ENCODE data around the gene ETFA.
"Not testable (repeated sequence)": the region's sequence is repeated elsewhere in the genome, so short reads cannot be mapped to it uniquely, and the experiment has no call there.

The ETFA gene

GRCh38 chr15:76324066-76324465 lies 12.8 kb upstream of the ETFA start:
- DNase-seq, result no peak

- no peak for DNase-seq
Observed at GRCh38 chr15:76321602-76322001, 10.3 kb upstream of the ETFA start.

GRCh38 chr15:76321171-76321570 lies 9.9 kb upstream of the ETFA start:
- no peak for DNase-seq

- no peak for DNase-seq
Observed at GRCh38 chr15:76320012-76320411, 8.7 kb upstream of the ETFA start.

- no peak for DNase-seq
Observed at GRCh38 chr15:76313731-76314130, 2.5 kb upstream of the ETFA start.

GRCh38 chr15:76313175-76313567 lies 1.9 kb upstream of the ETFA start:
- not testable (repeated sequence) for DNase-seq

- no peak for DNase-seq
Observed at GRCh38 chr15:76312540-76313174, 1.4 kb upstream of the ETFA start.

- DNase-seq, result peak; percentile 29
Observed at GRCh38 chr15:76310475-76311099, 682 bp downstream of the ETFA start.

GRCh38 chr15:76309601-76310330 lies 1.5 kb downstream of the ETFA start:
- DNase-seq, result no peak

- no peak for DNase-seq
Observed at GRCh38 chr15:76303909-76304308, 7.4 kb downstream of the ETFA start.

- no peak for DNase-seq
Observed at GRCh38 chr15:76299786-76300185, 11.5 kb downstream of the ETFA start.

- no peak for DNase-seq
Observed at GRCh38 chr15:76298986-76299385, 12.3 kb downstream of the ETFA start.

GRCh38 chr15:76297951-76298350 lies 13.3 kb downstream of the ETFA start:
- not testable (repeated sequence) for DNase-seq

GRCh38 chr15:76296849-76297248 lies 14.4 kb downstream of the ETFA start:
- DNase-seq, result no peak

GRCh38 chr15:76294463-76294862 lies 16.8 kb downstream of the ETFA start:
- not testable (repeated sequence) for DNase-seq

GRCh38 chr15:76293361-76293760 lies 17.9 kb downstream of the ETFA start:
- no peak for DNase-seq

GRCh38 chr15:76289582-76289981 lies 21.7 kb downstream of the ETFA start:
- DNase-seq, result no peak

GRCh38 chr15:76286271-76286879 lies 24.9 kb downstream of the ETFA start:
- peak; percentile 6 for DNase-seq

GRCh38 chr15:76285241-76285825 lies 25.9 kb downstream of the ETFA start:
- no peak for DNase-seq

- DNase-seq, result no peak
Observed at GRCh38 chr15:76282465-76282864, 28.8 kb downstream of the ETFA start.

- DNase-seq, result no peak
Observed at GRCh38 chr15:76278651-76279050, 32.6 kb downstream of the ETFA start.

- no peak for DNase-seq
Observed at GRCh38 chr15:76274821-76275220, 36.4 kb downstream of the ETFA start.

GRCh38 chr15:76274226-76274625 lies 37.0 kb downstream of the ETFA start:
- DNase-seq, result no peak

Data from activated CD4-positive, alpha-beta T cell treated with anti-CD3 and anti-CD28 coated beads for 48 hours (primary cell).